Measurements from ENCODE around the gene RAB36. TPM values are rescaled to one million over a fixed set of nuclear protein-coding genes. Genes with fewer than 3 reads are reported as not detected.

Gene RAB36
- total and polyA plus RNA-seq, 7 donors: 0.05 to 0.56 (median 0.23) TPM; not detected in 1

GRCh38 chr22:23119494-23120414 lies 25.5 kb upstream of the RAB36 start:
- no peaks in the 10 kb centered on the region for H3K4me1 ChIP-seq
- ATAC-seq (no peak), DNase-seq (peak in 1 of 2 donors; percentile 39)
- no peaks in the 10 kb centered on the region for H3K27me3 ChIP-seq (ENCODE audit: insufficient read depth in 3 of 3, low read length in 2 of 3)
- 77 to 82% (median 82%) methylated on average over 15 of the region's 15 CpGs for WGBS, 3 donors
- no peak for TF ChIP-seq CTCF (IDR thresholded peaks at IDR 0.05)
- H3K4me3 ChIP-seq: no peak overlapping the region
- intact Hi-C loops (cut with DNase I): no loop called here
- H3K9me3 ChIP-seq: no peaks in the 10 kb centered on the region
- no peak overlapping the region for H3K27ac ChIP-seq
- H3K36me3 ChIP-seq (ENCODE audit: insufficient read depth in 1 of 2, low read depth in 1 of 2): no peaks in the 10 kb centered on the region

- intact Hi-C loops (cut with DNase I): no loop called here
- DNase-seq (peak in 1 of 2 donors; percentile 27), ATAC-seq (no peak)
- 95 to 100% (median 99%) methylated on average over 7 of the region's 7 CpGs for WGBS, 3 donors
- H3K27me3 ChIP-seq (ENCODE audit: insufficient read depth in 3 of 3, low read length in 2 of 3): no peaks in the 10 kb centered on the region
- no peak overlapping the region for H3K4me3 ChIP-seq
- H3K36me3 ChIP-seq (ENCODE audit: insufficient read depth in 1 of 2, low read depth in 1 of 2): no peaks in the 10 kb centered on the region
- H3K27ac ChIP-seq: no peak overlapping the region
- no peaks in the 10 kb centered on the region for H3K9me3 ChIP-seq
- no peaks in the 10 kb centered on the region for H3K4me1 ChIP-seq
- TF ChIP-seq CTCF (IDR thresholded peaks at IDR 0.05): no peak
Observed at GRCh38 chr22:23120415-23120899, 24.8 kb upstream of the RAB36 start.

- TF ChIP-seq CTCF (IDR thresholded peaks at IDR 0.05): no peak
- no peak for ATAC-seq
- H3K27ac ChIP-seq: no peak overlapping the region
- H3K4me3 ChIP-seq: no peak overlapping the region
- no peaks in the 10 kb centered on the region for H3K36me3 ChIP-seq (ENCODE audit: insufficient read depth in 1 of 2, low read depth in 1 of 2)
- no peaks in the 10 kb centered on the region for H3K27me3 ChIP-seq (ENCODE audit: insufficient read depth in 3 of 3, low read length in 2 of 3)
- 90 to 98% (median 93%) methylated on average over 4 of the region's 4 CpGs for WGBS, 3 donors
- no peaks in the 10 kb centered on the region for H3K4me1 ChIP-seq
- no peak for DNase-seq
- no peaks in the 10 kb centered on the region for H3K9me3 ChIP-seq
- intact Hi-C loops (cut with DNase I): no loop called here
Observed at GRCh38 chr22:23121000-23121421, 24.3 kb upstream of the RAB36 start.

- TF ChIP-seq CTCF (IDR thresholded peaks at IDR 0.05): no peak
- Histone ChIP-seq H3K4me1 (no peaks in the 10 kb centered on the region), H3K36me3 (ENCODE audit: insufficient read depth in 1 of 2, low read depth in 1 of 2) (no peaks in the 10 kb centered on the region), H3K4me3 (no peak overlapping the region), H3K27ac (no peak overlapping the region), H3K9me3 (no peaks in the 10 kb centered on the region), H3K27me3 (ENCODE audit: insufficient read depth in 3 of 3, low read length in 2 of 3) (no peaks in the 10 kb centered on the region)
- intact Hi-C loops (cut with DNase I): no loop called here
- ATAC-seq: no peak
- 48 to 57% (median 54%) methylated on average over 9 of the region's 9 CpGs for WGBS, 3 donors
- DNase-seq: peak in 1 of 2 donors; percentile 22
Observed at GRCh38 chr22:23121424-23121823, 23.9 kb upstream of the RAB36 start.

Data from psoas muscle (tissue), 8 donors.